Duodenal mucosa (tissue), 2 donors: Measurements from ENCODE around the gene VIL1.

Experiments
- H3K27ac ChIP-seq: one replicate; pipeline ENCODE4 v1.7.0; 2013; ENCODE audit warnings: low read depth, low read length
- H3K27me3 ChIP-seq, 2 donors: one replicate each; pipeline ENCODE4 v1.7.0; 2013; ENCODE audit warnings: low read length in 2 of 2, control low read depth in 1 of 2; ENCODE audit not compliant: insufficient read depth in 2 of 2, control insufficient read depth in 1 of 2
- H3K36me3 ChIP-seq, 2 donors: one replicate each; pipeline ENCODE4 v1.7.0; 2013; ENCODE audit warnings: low read length in 2 of 2, control low read depth in 1 of 2; ENCODE audit not compliant: insufficient read depth in 2 of 2, control insufficient read depth in 1 of 2
- H3K4me1 ChIP-seq, 2 donors: one replicate each; pipeline ENCODE4 v1.7.0; 2013; ENCODE audit warnings: low read length in 2 of 2, control low read depth in 1 of 2; ENCODE audit not compliant: insufficient read depth in 2 of 2, control insufficient read depth in 1 of 2
- H3K4me3 ChIP-seq, 2 donors: one replicate each; pipeline ENCODE4 v1.7.0; 2013; ENCODE audit warnings: low read length in 2 of 2, low read depth in 1 of 2
- H3K9ac ChIP-seq, 2 donors: one replicate each; pipeline ENCODE4 v1.7.0; 2013; ENCODE audit warnings: low read length in 2 of 2, low read depth in 1 of 2
- H3K9me3 ChIP-seq, 2 donors: one replicate each; pipeline ENCODE4 v1.7.0; 2013; ENCODE audit warnings: low read length in 2 of 2, control low read depth in 1 of 2; ENCODE audit not compliant: control insufficient read depth in 1 of 2

VIL1 gene

GRCh38 chr2:218482651-218483050, 63.7 kb downstream of the VIL1 start:
- no peak overlapping the region for H3K27ac ChIP-seq
- peaks cover 16 to 27% of the 10 kb centered on the region in 2 donors for H3K36me3 ChIP-seq
- no peaks in the 10 kb centered on the region for H3K4me1 ChIP-seq
- H3K9me3 ChIP-seq, result no peaks in the 10 kb centered on the region
- H3K4me3 ChIP-seq, result no peak overlapping the region
- H3K27me3 ChIP-seq, result no peaks in the 10 kb centered on the region
- H3K9ac ChIP-seq, result no peak overlapping the region

GRCh38 chr2:218485986-218486667, 67.2 kb downstream of the VIL1 start:
- no peak overlapping the region for H3K27ac ChIP-seq
- H3K36me3 ChIP-seq, result peaks cover 12 to 35% of the 10 kb centered on the region in 2 donors
- no peak overlapping the region for H3K9ac ChIP-seq
- no peaks in the 10 kb centered on the region for H3K4me1 ChIP-seq
- H3K27me3 ChIP-seq, result no peaks in the 10 kb centered on the region
- H3K4me3 ChIP-seq, result no peak overlapping the region
- H3K9me3 ChIP-seq, result no peaks in the 10 kb centered on the region

GRCh38 chr2:218500501-218501060, 81.7 kb downstream of the VIL1 start:
- H3K9ac ChIP-seq, result no peak overlapping the region
- no peaks in the 10 kb centered on the region for H3K9me3 ChIP-seq
- no peaks in the 10 kb centered on the region for H3K27me3 ChIP-seq
- H3K4me3 ChIP-seq, result no peak overlapping the region
- H3K36me3 ChIP-seq, result peaks cover 1 to 12% of the 10 kb centered on the region in 2 donors
- H3K27ac ChIP-seq, result no peak overlapping the region
- no peaks in the 10 kb centered on the region for H3K4me1 ChIP-seq

GRCh38 chr2:218501665-218502064, 82.7 kb downstream of the VIL1 start:
- Histone ChIP-seq H3K36me3 (peaks cover 0 to 15% of the 10 kb centered on the region in 2 donors), H3K9me3 (no peaks in the 10 kb centered on the region), H3K27me3 (no peaks in the 10 kb centered on the region), H3K27ac (no peak overlapping the region), H3K9ac (no peak overlapping the region), H3K4me1 (no peaks in the 10 kb centered on the region), H3K4me3 (no peak overlapping the region)
